Uterus (tissue), 2 donors: ENCODE measurements around the gene SLC35G3.

Experiments
- CTCF ChIP-seq, 4 experiments: fragments of 200-600 bp in 2 of 4; fragments of 450-650 bp in 2 of 4; sonication (generic) in 2 of 4; IDR thresholded peaks; one replicate each; pipeline ENCODE4 v1.5.1; 2016 to 2019; ENCODE audit warnings: antibody characterized with exemption in 4 of 4, mild to moderate bottlenecking in 2 of 4, moderate library complexity in 1 of 4
- POLR2A ChIP-seq, 2 donors: fragments of 450-650 bp; IDR thresholded peaks; one replicate each; pipeline ENCODE4 v1.6.1; 2016; ENCODE audit warnings: antibody characterized with exemption in 2 of 2, mild to moderate bottlenecking in 1 of 2, moderate library complexity in 1 of 2

GRCh38 chr17:35144840-35145239 lies 49.4 kb downstream of the SLC35G3 start:
- TF ChIP-seq CTCF (IDR thresholded peaks at IDR 0.05) (no peak), POLR2A (IDR thresholded peaks at IDR 0.05) (no peak)
